Right hindlimb (tissue), 1 donor: Measurements from ENCODE around the gene EEIG2.
"Not testable (repeated sequence)": the region's sequence is repeated elsewhere in the genome, so short reads cannot be mapped to it uniquely, and the experiment has no call there.

Experiments used
- DNase-seq: peaks from one replicate; pipeline ENCODE4 v3.0.0-alpha.2; 2018

EEIG2 gene

GRCh38 chr1:108559215-108560186 is at the start of gene EEIG2:
Gene EEIG2 (plus strand): TSS chr1:108560100. CDS start chr1:108560429, 329 bp downstream.
- peak; percentile 93 for DNase-seq

DNA sequence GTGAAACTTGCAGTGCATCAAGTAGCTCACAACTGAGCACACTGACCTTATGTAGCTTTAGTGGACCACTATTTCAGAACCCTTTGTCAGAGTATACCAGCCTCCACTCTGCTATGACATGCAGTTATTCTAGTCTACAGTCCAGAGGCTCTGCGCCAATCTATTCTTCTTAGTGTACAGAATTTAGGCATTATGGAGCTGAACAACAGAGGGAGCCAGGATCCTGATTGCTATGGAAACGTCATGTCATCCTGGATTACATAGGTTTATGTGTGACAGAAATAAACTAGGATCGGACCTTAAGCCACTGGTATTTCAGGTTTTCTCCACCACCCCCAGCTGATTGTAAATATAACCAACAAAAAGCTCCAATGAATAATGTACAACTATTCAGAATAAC is 48.1 kb upstream of the EEIG2 start:
- no peak for DNase-seq

- DNase-seq, result no peak
Observed at GRCh38 chr1:108512239-108513043, 47.5 kb upstream of the EEIG2 start.

- DNase-seq, result no peak
Observed at GRCh38 chr1:108513044-108513415, 46.9 kb upstream of the EEIG2 start.

- DNase-seq, result not testable (repeated sequence)
Observed at GRCh38 chr1:108513914-108514313, 46.0 kb upstream of the EEIG2 start.

- DNase-seq, result not testable (repeated sequence)
Observed at GRCh38 chr1:108517301-108517897, 42.5 kb upstream of the EEIG2 start.

- DNase-seq, result no peak
Observed at GRCh38 chr1:108521990-108522393, 37.9 kb upstream of the EEIG2 start.

DNA sequence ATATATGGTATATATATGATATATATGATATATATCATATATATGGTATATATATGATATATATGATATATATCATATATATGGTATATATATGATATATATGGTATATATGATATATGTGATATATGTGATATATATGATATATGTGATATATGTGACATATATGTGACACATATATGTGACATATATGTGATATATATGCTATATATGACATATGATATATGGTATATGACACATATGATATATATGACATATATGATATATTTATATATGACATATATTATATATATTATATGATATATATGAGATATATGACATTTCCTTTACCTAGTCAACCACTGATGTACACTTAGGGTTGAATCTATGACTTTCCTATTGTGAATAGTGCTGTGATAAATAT is 36.1 kb upstream of the EEIG2 start:
- no peak for DNase-seq

DNA sequence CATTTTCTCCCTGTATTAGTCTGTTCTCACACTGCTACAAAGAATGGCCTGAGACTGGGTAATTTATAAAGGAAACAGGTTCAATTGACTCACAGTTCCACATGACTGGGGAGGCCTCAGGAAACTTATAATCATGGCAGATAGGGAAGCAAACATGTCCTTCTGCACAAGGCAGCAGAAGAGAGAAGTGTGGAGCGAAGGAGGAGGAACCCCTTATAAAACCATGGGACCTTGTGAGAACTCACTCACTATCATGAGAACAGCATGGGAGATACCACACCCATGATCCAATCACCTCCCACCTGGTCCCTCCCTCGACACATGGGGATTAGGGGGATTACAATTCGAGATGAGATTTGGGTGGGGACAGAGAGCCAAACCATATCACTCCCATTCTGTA is 35.2 kb upstream of the EEIG2 start:
- no peak for DNase-seq

DNA sequence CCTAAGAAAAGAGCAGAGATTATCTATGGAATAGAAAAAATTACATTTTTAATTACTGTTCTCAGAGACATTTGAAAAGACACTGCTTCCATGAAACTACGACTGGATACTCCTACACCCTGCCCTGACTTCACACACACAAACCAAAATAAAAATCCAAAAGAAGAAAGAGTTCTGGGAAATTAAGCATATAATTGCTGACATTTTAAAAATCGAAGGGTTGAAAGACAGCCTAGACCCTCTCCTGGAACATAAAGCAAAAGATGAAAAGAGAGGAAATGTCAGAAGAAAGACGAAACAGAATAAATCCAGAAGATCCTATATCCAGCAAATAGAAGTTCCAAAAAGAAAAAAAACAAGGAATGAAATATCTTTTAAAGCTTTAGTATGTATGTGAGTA is 32.8 kb upstream of the EEIG2 start:
- no peak for DNase-seq

DNA sequence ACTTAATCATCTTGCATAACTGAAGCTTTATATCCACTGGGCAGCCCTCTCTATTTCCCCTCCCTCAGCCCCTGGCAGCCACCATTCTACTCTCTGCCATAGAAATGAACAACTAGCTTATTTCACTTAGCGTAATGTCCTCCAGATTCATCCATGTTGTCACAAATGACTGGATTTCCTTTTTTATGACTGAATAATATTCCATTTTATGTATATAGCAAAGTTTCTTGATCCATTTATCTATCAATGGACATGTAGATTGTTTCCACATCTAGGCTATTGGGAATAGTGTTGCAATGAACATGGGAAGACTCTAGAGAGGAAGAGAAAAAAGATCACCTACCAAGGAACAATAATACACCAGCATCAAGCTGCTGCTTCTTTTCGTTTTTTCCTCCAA is 32.1 kb upstream of the EEIG2 start:
- no peak for DNase-seq

- no peak for DNase-seq
Observed at GRCh38 chr1:108531444-108531843, 28.5 kb upstream of the EEIG2 start.

- DNase-seq, result no peak
Observed at GRCh38 chr1:108532730-108533129, 27.2 kb upstream of the EEIG2 start.

- DNase-seq, result no peak
Observed at GRCh38 chr1:108533351-108534083, 26.4 kb upstream of the EEIG2 start.

DNA sequence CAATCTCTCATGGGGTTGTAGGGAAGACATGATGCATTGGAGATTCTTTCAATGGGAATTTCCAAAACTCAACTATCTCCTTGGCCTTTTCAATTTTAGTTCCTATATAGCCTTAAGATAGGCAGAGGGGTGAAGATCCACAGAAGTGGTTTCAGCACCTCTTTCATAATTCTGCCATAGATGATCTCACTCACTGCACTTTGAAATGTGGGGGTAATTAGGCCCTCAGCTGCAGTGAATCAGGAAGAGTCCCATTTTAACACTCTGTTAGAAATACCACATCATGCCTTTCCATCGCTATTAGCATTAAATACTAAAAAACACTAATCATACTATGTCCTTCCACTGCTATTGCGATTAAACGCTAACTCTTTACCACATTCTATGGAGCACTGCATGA is 25.1 kb upstream of the EEIG2 start:
- no peak for DNase-seq

DNA sequence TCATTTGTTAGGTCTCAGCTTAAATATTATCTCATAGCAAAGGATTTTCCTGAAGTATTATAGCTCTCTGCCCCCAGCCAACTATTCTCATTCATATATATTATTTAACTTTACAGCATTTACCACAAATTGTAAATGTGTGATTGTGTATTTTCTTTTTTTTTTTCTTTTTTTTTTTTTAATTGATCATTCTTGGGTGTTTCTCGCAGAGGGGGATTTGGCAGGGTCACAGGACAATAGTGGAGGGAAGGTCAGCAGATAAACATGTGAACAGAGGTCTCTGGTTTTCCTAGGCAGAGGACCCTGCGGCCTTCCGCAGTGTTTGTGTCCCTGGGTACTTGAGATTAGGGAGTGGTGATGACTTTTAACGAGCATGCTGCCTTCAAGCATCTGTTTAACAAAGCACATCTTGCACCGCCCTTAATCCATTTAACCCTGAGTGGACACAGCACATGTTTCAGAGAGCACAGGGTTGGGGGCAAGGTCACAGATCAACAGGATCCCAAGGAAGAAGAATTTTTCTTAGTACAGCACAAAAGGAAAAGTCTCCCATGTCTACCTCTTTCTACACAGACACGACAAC is 24.5 kb upstream of the EEIG2 start:
- not testable (repeated sequence) for DNase-seq

DNA sequence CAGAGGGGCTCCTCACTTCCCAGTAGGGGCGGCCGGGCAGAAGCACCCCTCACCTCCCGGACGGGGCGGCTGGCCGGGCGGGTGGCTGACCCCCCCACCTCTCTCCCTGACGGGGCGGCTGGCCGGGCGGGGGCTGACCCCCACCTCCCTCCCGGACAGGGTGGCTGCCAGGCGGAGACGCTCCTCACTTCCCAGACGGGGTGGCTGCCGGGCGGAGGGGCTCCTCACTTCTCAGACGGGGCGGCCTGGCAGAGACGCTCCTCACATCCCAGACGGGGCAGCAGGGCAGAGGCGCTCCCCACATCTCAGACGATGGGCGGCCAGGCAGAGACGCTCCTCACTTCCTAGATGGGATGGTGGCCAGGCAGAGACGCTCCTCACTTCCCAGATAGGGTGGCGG is 23.9 kb upstream of the EEIG2 start:
- not testable (repeated sequence) for DNase-seq

DNA sequence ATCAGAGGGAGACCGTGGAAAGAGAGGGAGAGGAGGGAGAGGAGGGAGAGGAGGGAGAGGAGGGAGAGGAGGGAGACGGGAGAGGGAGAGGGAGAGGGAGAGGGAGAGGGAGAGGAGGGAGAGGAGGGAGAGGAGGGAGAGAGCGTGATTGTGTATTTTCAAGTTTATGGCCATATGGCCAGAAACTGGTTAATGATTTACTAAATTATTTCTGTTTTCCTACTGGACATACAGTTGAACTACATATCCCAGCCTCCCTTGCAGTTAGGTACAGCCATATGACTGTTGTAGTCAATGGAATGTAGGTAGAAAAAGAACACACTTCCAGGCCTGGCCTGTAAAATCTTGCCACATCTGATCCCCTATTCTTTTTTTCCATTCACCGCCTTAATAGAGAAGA is 23.1 kb upstream of the EEIG2 start:
- DNase-seq, result not testable (repeated sequence)

DNA sequence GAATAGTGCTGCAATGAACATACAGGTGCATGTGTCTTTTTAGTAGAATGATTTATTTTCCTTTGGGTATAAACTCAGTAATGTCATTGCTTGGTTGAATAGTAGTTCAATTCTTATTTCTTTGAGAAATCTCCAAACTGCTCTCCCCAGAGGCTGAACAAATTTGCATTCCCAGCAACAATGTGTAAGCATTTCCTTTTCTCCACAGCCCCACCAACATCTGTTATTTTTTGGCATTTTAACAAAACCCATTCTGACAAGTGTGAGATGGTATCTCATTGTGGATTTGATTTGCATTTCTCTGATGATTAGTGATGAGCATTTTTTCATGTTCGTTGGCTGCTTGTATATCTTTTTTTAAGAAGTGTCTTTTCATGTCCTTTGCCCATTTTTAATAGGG is 21.9 kb upstream of the EEIG2 start:
- no peak for DNase-seq

- DNase-seq, result no peak
Observed at GRCh38 chr1:108540977-108541376, 18.9 kb upstream of the EEIG2 start.

DNA sequence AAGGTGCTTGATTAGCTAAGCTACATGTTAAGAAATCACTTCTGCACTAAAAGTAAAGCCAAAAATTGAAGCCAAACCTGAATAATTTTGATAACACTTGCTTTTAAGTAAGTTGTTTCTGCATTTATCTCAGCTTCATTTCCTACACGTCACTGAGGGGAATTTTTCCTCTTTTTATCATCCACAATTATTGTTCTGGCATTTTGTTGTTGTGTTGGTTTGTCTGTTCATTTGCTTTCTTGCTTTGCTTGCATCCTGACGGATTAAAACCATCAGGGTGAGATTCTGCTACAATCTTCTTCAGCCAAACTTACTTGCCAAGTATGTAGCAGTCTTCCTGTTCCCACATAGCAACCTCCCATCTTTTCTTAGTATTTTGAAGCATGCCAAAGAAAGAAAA is 18.0 kb upstream of the EEIG2 start:
- DNase-seq, result no peak

DNA sequence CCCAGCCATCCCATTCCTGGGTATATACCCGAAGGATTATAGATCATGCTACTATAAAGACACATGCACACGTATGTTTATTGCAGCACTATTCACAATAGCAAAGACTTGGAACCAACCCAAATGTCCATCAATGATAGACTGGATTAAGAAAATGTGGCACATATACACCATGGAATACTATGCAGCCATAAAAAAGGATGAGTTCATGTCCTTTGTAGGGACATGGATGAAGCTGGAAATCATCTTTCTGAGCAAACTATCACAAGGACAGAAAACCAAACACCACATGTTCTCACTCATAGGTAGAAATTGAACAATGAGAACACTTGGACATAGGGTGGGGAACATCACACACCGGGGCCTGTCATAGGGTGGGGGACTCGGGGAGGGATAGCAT is 12.4 kb upstream of the EEIG2 start:
- DNase-seq, result not testable (repeated sequence)
